Activated CD4-positive, alpha-beta T cell treated with anti-CD3 and anti-CD28 coated beads, Interleukin-2, Interleukin-6, amounts not matched to agents 100 ng/mL and 50 ng/mL, durations not matched to agents 16 hours and 8 hours (primary cell): ENCODE measurements around the gene ANKRD39.

ENCODE experiments used
- DNase-seq: peaks from one replicate; pipeline ENCODE4 v3.0.0-alpha.2; 2020

Gene ANKRD39

DNA sequence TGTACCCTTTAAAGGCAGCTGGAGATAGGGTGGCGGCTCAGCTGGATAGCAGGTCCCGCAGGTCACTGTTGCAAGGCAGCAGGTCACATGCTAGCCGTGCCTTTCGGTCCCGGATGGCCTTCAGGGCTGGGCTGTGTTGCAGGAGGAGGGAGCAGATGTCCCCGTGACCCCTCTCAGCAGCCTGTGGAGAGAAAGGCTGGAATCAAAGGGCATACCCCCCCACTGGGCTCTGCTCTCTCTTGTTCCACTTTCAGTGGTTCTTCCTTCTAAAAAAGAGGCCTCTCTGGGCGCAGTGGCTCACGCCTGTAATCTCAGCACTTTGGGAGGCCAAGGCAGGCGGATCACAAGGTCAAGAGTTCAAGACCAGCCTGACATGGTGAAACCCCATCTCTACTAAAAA is 9.6 kb downstream of the ANKRD39 start:
- no peak for DNase-seq

DNA sequence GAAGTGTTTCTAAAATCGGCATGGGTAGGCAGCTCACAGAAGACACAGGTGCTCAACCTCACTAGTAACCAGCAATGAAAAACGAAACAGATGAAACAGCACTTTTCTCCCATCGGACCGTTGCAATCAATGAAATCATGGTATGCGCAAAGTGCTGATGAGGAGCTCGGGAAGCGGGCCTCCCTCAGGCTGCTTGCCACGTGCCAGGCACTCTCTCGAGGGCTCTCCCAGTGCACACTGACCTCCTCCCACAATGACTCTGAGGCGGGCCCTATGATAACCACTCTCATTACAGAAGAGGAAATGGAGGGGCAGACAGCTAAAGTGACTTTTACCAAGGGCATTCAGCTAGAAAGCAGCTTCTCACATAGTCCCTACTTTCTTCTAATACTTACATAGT is 10.2 kb downstream of the ANKRD39 start:
- no peak for DNase-seq

GRCh38 chr2:96846825-96847224 is 11.0 kb downstream of the ANKRD39 start:
- no peak for DNase-seq

- DNase-seq, result no peak
Measured at GRCh38 chr2:96844405-96844808, 13.4 kb downstream of the ANKRD39 start.

DNA sequence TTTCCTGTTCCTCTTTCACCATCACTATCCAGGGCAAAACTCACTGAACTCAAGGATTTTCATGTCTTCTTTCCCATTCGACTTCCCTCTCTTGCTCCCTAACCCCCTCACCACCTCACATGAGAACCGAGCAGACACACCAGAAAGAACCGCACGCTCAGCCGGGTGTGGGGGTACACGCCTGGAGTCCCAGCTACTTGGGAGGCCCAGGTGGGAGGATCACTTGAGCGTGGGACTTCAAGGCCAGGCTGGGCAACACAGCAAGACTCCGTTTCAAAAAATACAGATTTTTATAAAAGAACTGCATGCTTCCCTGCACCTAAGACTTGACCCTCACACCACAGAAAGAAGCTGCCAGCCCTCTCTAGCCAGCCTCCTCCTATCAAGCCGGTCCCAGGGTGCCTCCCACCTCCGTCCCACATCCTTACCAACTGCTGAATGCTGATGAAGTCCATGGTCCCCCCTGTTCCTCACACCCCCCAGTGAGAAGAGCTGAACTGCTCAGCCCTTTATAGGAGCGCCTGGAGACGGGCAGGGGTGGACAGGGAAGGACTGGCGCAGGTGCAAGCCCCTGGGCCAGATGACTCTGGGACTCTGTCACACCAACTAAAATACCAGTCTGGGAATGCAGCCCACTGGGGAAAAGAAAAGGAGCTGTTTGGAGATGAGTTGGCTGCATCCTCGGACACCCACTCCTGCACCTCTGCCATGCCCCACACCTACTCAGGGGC is 14.1 kb downstream of the ANKRD39 start, which contains the start of gene ANKRD23:
TSS of gene ANKRD23 (minus strand) at position 484 of the 731 bp plus-strand sequence. CDS start at position 455, 29 bp downstream.
- DNase-seq, result no peak

GRCh38 chr2:96842600-96842999 is 15.2 kb downstream of the ANKRD39 start:
- DNase-seq, result no peak

GRCh38 chr2:96841701-96842495 is 15.9 kb downstream of the ANKRD39 start:
- DNase-seq, result no peak

- no peak for DNase-seq
Measured at GRCh38 chr2:96839875-96840850, 17.7 kb downstream of the ANKRD39 start.

- DNase-seq, result peak; percentile 91
Measured at GRCh38 chr2:96839293-96839874, 18.4 kb downstream of the ANKRD39 start.

DNA sequence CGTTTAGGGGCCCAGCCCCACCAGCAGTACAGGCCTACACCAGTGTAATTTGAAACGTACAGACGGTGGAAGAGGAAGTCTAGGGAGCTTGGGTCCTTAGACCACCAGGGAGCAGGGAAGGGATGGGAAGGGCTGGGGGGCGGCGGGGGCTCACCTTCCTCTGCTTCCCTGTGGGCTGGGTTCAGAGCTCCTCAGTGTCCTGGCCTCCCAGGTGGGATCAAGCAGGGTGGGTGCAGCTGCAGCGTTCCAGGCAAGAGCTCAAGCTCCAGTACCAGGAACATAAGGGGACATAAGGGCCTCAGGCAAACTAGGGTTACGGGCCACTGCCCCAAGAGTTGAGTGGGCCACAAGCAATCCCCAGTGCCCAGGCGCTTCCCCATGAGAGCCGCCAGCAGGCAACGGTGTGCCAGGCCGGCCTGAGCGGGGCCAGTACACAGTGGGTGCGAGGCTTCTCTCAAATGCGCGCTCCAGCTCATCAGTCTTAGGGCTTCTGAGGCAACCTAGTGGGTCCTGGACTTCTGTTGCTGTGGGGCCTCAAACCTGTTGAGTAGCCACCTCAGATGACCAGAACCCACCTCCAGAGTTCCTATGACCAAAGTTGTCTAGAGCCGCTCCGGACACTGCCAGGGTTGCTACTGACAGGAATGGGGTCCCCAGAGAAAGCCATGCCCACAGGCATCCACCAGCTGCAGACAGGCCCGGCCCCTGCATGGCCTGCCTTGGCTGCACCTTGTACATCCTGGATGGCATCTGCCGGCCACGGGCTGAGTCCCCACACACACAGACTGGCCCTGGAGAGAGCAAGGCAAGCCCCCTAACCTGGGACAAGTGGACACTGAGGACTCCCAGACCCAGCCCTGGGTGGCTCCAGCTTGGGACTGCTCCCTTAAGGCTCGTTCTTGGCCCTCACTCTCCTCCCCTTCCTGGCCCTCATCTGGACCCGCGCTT is 19.2 kb downstream of the ANKRD39 start:
- no peak for DNase-seq

DNA sequence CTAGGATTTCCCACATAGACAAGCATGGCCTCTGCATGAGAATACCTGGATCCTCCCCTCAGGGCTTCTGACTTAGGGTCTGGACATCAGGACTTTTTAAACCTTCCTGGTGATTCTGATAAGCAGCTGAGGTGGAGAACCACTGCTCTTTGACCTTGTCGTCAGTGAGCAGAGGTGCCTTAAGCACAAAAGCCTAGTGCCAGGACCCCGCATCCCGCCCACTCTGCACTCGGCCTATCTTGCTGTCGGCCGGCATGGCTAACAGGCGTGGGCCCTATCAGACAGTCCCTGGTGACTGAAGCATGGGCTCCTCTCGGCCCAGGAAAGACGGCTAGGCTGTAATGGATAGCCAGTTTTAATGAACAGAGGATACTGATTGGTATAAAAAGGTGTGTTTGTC is 20.2 kb downstream of the ANKRD39 start:
- DNase-seq, result no peak

- no peak for DNase-seq
Measured at GRCh38 chr2:96835830-96836229, 22.0 kb downstream of the ANKRD39 start.

GRCh38 chr2:96832754-96833507 is 24.9 kb downstream of the ANKRD39 start:
- no peak for DNase-seq

GRCh38 chr2:96832408-96832753 is 25.4 kb downstream of the ANKRD39 start:
- no peak for DNase-seq

DNA sequence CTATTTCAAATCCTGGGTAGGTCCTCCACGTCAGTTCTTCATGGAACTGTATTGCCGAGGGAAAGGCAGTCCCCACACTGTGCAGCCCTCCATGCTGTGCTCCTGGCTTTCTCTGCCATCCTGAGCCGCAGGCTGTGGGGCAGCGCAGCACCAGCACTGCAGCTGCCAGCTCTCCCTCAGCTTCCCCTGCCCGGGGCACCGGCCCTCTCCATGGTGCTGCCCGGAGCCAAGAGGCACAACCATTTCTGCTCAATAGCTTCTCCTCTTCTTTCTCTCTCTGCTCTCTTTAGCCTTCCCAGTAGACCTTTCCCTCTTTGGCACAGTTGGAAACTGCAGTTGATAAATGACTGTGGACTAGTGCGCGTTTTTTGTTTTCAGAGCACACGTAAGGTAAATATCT is 26.1 kb downstream of the ANKRD39 start:
- DNase-seq, result no peak

DNA sequence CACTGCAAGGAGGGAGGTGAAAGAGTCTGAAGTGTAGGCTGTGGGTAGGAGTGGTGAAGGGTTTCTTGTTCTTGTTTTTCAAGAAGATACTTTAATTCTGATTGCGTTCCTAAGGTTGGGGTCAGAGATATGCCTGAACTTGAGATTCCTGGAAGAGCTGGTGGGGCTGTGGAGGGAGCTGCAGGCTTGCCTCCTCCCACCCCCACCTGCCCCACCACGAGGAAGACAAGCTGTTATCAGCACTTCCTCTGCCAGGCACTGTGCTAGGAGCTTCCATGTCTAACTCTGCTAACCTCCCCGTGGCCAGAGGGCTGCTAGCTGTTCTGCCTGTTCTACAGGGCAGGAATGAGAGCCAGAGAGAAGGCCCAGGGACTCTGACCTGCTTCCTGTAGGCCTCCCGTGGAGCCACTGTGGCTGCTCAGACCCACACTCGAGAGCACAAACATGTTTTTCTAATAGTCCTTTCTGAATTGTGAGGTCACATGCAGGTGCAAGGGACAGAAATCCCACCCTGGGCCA is 27.7 kb downstream of the ANKRD39 start:
- no peak for DNase-seq

DNA sequence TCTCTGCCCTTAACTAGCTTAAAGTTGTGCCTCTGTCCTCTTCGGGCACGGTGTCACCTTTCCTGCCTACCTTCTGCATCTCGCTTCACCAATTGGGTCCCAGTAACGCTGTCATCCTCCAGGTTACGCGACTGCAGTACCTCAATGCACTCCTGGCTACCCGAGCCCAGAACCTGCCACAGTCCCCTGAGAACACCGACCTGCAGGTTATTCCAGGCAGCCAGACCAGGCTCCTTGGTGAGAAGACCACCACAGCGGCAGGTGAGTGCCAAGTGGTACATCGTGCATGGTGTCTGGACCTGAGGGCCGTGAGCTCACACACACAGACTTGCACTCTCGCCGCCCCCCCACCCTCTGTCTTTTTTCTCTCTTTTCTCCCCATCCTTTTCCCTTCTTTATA is 28.9 kb downstream of the ANKRD39 start:
- DNase-seq, result no peak

DNA sequence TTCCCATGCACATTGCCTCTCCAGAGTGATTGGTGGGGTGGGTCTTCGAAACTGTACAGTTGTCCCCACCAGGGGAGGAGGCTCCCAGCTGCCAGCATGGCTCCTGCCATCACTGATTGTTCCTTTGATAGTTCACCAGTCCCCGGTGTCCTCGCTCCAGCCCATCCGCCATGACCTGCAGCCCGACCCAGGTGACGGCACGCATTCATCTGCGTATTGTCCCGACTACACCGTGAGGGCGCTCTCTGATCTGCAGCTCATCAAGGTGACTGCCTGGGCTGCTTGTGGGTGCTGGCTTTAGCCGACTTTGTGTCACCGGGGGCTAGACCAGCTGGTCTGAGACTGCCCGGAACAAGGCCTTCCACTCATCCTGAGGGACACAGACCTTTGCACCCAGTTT is 29.4 kb downstream of the ANKRD39 start:
- no peak for DNase-seq

GRCh38 chr2:96826546-96827278 is 31.1 kb downstream of the ANKRD39 start:
- no peak for DNase-seq

DNA sequence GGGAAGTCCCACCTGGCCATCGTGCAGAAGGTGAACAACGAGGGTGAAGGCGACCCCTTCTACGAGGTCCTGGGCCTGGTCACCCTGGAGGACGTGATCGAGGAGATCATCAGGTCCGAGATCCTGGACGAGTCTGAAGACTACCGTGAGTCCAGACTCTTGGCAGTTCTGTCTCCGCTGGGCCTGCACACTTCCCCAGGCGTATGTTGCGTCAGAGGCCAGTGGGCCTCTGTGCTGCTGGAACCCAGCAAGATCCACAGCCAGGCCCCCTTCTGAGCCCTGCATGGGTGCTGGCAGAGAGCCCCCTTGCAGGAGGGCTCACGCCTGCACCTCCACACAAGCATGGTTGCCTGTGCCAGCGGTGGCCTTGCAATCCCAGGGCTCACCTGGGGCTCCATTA is 32.8 kb downstream of the ANKRD39 start:
- DNase-seq, result no peak
